Fibroblast of peridontal ligament (primary cell): ENCODE measurements around the gene DNAJB4.
"Not testable (repeated sequence)": the region's sequence is repeated elsewhere in the genome, so short reads cannot be mapped to it uniquely, and the experiment has no call there.

Source experiments
- DNase-seq: peaks from one replicate; pipeline ENCODE4 v3.0.0-alpha.2; 2010; ENCODE audit errors: extremely low read depth

Gene DNAJB4

DNA sequence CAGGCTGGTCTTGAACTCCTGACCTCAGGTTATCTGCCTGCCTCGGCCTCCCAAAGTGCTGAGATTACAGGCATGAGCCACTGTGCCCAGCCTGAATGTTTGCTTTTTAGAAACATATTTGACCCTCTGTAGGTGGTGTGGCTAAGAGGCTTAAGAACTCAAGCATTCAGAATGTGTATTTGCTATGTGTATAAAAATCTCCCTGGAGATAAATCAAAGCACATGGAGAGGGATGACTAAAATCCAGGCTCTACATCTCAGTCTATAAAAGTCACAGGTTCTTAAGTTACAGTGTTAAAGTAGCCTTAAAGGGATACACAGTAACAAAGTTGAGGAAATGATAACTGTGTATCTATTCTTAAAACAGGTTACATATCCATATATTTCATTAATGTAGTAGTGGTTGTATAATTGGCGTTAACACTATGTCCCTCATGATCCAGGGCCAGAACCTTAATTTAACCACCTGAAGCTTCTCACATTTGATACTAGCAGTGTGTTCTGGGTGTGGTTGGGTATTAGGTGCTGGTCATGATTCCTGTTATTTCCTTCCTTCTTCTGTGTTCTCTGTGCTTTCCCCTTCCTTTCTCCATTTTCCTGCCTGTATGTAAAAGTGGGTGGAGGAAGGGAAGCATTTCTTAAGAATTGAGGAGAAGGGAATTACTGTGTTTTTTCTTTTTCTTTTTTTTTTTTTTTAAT lies 57.2 kb downstream of the DNAJB4 start:
- DNase-seq: peak; percentile 97

DNA sequence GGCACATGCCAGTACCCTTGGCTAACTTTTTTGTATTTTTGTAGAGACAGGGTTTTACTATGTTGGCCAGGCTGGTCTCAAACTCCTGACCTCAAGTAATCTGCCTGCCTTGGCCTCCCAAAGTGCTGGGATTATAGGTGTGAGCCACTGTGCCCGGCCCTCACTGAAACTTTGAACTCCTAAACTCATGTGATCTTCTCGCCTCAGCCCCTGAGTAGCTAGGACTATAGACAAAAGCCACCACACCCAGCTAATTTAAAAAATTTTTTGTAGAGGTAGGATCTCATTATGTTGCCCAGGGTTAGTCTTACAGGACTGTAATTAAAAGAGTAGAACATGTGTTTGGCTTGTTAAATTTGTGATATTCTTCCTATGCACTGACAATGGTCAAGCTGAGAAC lies 60.1 kb downstream of the DNAJB4 start:
- not testable (repeated sequence) for DNase-seq
